HEK293 (cell line): ENCODE results near the gene ALDOA.

Source experiments
- CTCF ChIA-PET: fragments of 350-600 bp; formaldehyde crosslinking; extraction: SDS; loops from one replicate; lab custom pipeline; 2021; ENCODE audit warnings: antibody characterized with exemption; lab: Yijun Ruan, JAX
- POLR2A ChIA-PET: fragments of 300-600 bp; formaldehyde crosslinking; extraction: SDS; loops from one replicate; lab custom pipeline; 2020; ENCODE audit warnings: antibody characterized with exemption, inconsistent platforms; lab: Yijun Ruan, JAX
- H3K27ac ChIP-seq: fragments of 200-500 bp; sonication (Bioruptor generic); 2 replicates; pipeline ENCODE4 v1.5.1; 2014; ENCODE audit warnings: low read depth, low read length, control low read depth, inconsistent platforms; ENCODE audit errors: extremely low read depth
- H3K36me3 ChIP-seq, 2 experiments: fragments of 200-500 bp in 1 of 2; sonication (Bioruptor generic) in 1 of 2; 1 replicate in 1 of 2; 2 replicates in 1 of 2; pipeline ENCODE4 v1.5.1; 2014 to 2017; ENCODE audit warnings: inconsistent platforms in 2 of 2, low read length in 2 of 2; ENCODE audit not compliant: control insufficient read depth in 2 of 2, insufficient read depth in 1 of 2
- H3K4me1 ChIP-seq: fragments of 200-500 bp; sonication (Bioruptor generic); 2 replicates; pipeline ENCODE4 v1.5.1; 2014; ENCODE audit warnings: mild to moderate bottlenecking, low read length, inconsistent platforms; ENCODE audit not compliant: control insufficient read depth, insufficient read depth
- H3K4me3 ChIP-seq: 2 replicates; pipeline ENCODE4 v1.5.1; 2011; ENCODE audit warnings: low read depth, mild to moderate bottlenecking, control low read depth, low read length, moderate library complexity
- H3K9me3 ChIP-seq: fragments of 200-500 bp; sonication (Bioruptor generic); 2 replicates; pipeline ENCODE4 v1.5.1; 2014; ENCODE audit warnings: low read depth, low read length, inconsistent platforms; ENCODE audit not compliant: control insufficient read depth, insufficient read depth
- ZBTB48 ChIP-seq: fragments of 450-650 bp; formaldehyde crosslinking; IDR thresholded peaks from 2 replicates; pipeline ENCODE4 v1.5.1; 2016; ENCODE audit warnings: missing biosample characterization, missing genetic modification characterization
- ZNF10 ChIP-seq: fragments of 450-650 bp; formaldehyde crosslinking; IDR thresholded peaks from 2 replicates; pipeline ENCODE4 v1.5.1; 2017; ENCODE audit warnings: missing biosample characterization, missing genetic modification characterization
- ZNF121 ChIP-seq: fragments of 450-650 bp; formaldehyde crosslinking; IDR thresholded peaks from 2 replicates; pipeline ENCODE4 v1.5.1; 2016; ENCODE audit warnings: missing biosample characterization, missing genetic modification characterization
- ZNF157 ChIP-seq: fragments of 450-650 bp; formaldehyde crosslinking; IDR thresholded peaks from 2 replicates; pipeline ENCODE4 v1.5.1; 2016; ENCODE audit warnings: missing biosample characterization, missing genetic modification characterization
- ZNF426 ChIP-seq: fragments of 450-650 bp; formaldehyde crosslinking; IDR thresholded peaks from 2 replicates; pipeline ENCODE4 v1.5.1; 2017; ENCODE audit warnings: missing biosample characterization, missing genetic modification characterization, mild to moderate bottlenecking, inconsistent platforms, moderate library complexity
- ZNF571 ChIP-seq: fragments of 450-650 bp; formaldehyde crosslinking; IDR thresholded peaks from 2 replicates; pipeline ENCODE4 v1.5.0; 2017; ENCODE audit warnings: missing biosample characterization, missing genetic modification characterization
- ZNF747 ChIP-seq: fragments of 450-650 bp; formaldehyde crosslinking; IDR thresholded peaks from 2 replicates; pipeline ENCODE4 v1.5.1; 2016; ENCODE audit warnings: missing biosample characterization, missing genetic modification characterization
- TF ChIP-seq, protein P1 (sequence below): fragments of 450-650 bp; formaldehyde crosslinking; IDR thresholded peaks from 2 replicates; pipeline ENCODE4 v1.5.1; 2017; ENCODE audit warnings: missing biosample characterization, missing genetic modification characterization
- TF ChIP-seq, protein P2 (sequence below): fragments of 450-650 bp; formaldehyde crosslinking; IDR thresholded peaks from 2 replicates; pipeline ENCODE4 v1.5.1; 2016; ENCODE audit warnings: missing biosample characterization, missing genetic modification characterization
- TF ChIP-seq, protein P3 (sequence below): fragments of 450-650 bp; formaldehyde crosslinking; IDR thresholded peaks from 2 replicates; pipeline ENCODE4 v1.5.1; 2016; ENCODE audit warnings: missing biosample characterization, missing genetic modification characterization
- TF ChIP-seq, protein P4 (sequence below): fragments of 450-650 bp; IDR thresholded peaks from 2 replicates; pipeline ENCODE4 v1.5.1; 2018; ENCODE audit warnings: missing biosample characterization, missing genetic modification characterization
- TF ChIP-seq, protein P5 (sequence below): fragments of 450-650 bp; formaldehyde crosslinking; IDR thresholded peaks from 2 replicates; pipeline ENCODE4 v1.5.1; 2016; ENCODE audit warnings: missing biosample characterization, missing genetic modification characterization, borderline replicate concordance

Gene ALDOA

DNA sequence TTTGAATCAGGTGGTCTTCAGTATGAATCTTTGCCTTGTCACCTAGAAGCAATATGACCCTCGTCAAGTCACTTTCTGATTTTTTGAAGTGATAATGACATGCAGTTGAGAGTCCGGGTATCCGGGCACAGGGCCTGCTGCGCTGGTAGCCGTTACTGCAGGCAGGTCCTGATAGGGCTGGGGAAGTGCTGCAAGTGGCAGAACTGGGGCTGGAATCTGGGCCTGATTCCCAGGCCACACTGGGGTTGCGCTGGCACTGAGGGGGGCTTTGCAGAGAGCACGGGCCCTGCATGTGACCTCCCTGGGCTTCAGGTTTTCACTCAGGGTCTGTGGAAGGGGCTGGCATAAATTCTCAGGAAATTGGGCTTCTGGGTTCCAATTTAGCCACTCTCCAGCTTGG lies 13.2 kb downstream of the ALDOA start:
- ChIA-PET CTCF (interaction anchor here (2.7 kb wide), 1 partner anchor 13 kb away, joined by 12 read pairs; the partner anchor contains the start of gene TBX6), POLR2A (interaction anchor here (0.9 to 6.9 kb wide), 3 partner anchors 11 to 13 kb away, joined by 3 to 70 read pairs (median 4); partner anchors contain the start of genes ALDOA and TBX6)
- TF ChIP-seq ZNF571 (tag by site-specific recombination) (no peak), ZNF426 (tag by site-specific recombination) (no peak), ZNF157 (tag by site-specific recombination) (no peak), ZBTB48 (no peak)
- TF ChIP-seq, protein P1, sequence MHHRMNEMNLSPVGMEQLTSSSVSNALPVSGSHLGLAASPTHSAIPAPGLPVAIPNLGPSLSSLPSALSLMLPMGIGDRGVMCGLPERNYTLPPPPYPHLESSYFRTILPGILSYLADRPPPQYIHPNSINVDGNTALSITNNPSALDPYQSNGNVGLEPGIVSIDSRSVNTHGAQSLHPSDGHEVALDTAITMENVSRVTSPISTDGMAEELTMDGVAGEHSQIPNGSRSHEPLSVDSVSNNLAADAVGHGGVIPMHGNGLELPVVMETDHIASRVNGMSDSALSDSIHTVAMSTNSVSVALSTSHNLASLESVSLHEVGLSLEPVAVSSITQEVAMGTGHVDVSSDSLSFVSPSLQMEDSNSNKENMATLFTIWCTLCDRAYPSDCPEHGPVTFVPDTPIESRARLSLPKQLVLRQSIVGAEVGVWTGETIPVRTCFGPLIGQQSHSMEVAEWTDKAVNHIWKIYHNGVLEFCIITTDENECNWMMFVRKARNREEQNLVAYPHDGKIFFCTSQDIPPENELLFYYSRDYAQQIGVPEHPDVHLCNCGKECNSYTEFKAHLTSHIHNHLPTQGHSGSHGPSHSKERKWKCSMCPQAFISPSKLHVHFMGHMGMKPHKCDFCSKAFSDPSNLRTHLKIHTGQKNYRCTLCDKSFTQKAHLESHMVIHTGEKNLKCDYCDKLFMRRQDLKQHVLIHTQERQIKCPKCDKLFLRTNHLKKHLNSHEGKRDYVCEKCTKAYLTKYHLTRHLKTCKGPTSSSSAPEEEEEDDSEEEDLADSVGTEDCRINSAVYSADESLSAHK (tag by site-specific recombination) = no peak
- Histone ChIP-seq H3K4me1 (peaks cover 4% of the 10 kb centered on the region; the same call in 1 of the 2 replicates), H3K27ac (no peak overlapping the region), H3K9me3 (no peaks in the 10 kb centered on the region), H3K4me3 (no peak overlapping the region), H3K36me3 (peaks cover 29 to 69% of the 10 kb centered on the region in 2 experiments; a peak in 2 of 3 replicates)

DNA sequence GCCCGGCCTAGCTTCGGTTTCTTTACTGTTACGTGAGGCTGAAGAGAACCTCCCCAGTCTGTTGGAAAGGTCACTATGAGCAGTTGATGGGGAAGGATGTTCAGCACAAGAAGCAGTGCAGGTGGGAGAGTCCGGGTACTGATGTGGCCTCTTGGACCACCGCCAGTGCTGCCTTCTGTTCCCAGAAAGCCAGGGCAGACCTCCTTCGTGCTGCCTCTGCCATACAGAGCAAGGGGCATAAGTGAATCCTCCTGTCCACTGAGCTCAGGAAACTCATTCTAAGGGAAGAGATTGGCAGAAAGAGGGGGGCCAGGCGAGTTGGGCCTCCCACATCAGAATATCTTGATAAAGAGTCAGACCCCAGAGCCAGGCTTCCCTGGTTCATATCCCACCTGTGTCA lies 13.9 kb downstream of the ALDOA start:
- no peak overlapping the region for H3K27ac ChIP-seq
- TF ChIP-seq, protein P2, sequence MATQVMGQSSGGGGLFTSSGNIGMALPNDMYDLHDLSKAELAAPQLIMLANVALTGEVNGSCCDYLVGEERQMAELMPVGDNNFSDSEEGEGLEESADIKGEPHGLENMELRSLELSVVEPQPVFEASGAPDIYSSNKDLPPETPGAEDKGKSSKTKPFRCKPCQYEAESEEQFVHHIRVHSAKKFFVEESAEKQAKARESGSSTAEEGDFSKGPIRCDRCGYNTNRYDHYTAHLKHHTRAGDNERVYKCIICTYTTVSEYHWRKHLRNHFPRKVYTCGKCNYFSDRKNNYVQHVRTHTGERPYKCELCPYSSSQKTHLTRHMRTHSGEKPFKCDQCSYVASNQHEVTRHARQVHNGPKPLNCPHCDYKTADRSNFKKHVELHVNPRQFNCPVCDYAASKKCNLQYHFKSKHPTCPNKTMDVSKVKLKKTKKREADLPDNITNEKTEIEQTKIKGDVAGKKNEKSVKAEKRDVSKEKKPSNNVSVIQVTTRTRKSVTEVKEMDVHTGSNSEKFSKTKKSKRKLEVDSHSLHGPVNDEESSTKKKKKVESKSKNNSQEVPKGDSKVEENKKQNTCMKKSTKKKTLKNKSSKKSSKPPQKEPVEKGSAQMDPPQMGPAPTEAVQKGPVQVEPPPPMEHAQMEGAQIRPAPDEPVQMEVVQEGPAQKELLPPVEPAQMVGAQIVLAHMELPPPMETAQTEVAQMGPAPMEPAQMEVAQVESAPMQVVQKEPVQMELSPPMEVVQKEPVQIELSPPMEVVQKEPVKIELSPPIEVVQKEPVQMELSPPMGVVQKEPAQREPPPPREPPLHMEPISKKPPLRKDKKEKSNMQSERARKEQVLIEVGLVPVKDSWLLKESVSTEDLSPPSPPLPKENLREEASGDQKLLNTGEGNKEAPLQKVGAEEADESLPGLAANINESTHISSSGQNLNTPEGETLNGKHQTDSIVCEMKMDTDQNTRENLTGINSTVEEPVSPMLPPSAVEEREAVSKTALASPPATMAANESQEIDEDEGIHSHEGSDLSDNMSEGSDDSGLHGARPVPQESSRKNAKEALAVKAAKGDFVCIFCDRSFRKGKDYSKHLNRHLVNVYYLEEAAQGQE (tag by site-specific recombination) = no peak
- no peak for TF ChIP-seq ZNF747 (tag by site-specific recombination)
- TF ChIP-seq, protein P3, sequence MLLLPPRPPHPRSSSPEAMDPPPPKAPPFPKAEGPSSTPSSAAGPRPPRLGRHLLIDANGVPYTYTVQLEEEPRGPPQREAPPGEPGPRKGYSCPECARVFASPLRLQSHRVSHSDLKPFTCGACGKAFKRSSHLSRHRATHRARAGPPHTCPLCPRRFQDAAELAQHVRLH (tag by site-specific recombination) = no peak
- TF ChIP-seq, protein P4, sequence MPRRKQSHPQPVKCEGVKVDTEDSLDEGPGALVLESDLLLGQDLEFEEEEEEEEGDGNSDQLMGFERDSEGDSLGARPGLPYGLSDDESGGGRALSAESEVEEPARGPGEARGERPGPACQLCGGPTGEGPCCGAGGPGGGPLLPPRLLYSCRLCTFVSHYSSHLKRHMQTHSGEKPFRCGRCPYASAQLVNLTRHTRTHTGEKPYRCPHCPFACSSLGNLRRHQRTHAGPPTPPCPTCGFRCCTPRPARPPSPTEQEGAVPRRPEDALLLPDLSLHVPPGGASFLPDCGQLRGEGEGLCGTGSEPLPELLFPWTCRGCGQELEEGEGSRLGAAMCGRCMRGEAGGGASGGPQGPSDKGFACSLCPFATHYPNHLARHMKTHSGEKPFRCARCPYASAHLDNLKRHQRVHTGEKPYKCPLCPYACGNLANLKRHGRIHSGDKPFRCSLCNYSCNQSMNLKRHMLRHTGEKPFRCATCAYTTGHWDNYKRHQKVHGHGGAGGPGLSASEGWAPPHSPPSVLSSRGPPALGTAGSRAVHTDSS = no peak
- TF ChIP-seq ZNF10 (tag by site-specific recombination) = 0 out of 2 replicates have a peak, but pooled peaks have one; percentile 33
- TF ChIP-seq, protein P5, sequence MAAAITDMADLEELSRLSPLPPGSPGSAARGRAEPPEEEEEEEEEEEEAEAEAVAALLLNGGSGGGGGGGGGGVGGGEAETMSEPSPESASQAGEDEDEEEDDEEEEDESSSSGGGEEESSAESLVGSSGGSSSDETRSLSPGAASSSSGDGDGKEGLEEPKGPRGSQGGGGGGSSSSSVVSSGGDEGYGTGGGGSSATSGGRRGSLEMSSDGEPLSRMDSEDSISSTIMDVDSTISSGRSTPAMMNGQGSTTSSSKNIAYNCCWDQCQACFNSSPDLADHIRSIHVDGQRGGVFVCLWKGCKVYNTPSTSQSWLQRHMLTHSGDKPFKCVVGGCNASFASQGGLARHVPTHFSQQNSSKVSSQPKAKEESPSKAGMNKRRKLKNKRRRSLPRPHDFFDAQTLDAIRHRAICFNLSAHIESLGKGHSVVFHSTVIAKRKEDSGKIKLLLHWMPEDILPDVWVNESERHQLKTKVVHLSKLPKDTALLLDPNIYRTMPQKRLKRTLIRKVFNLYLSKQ (tag by site-specific recombination) = no peak
- TF ChIP-seq ZNF121 (tag by site-specific recombination) = no peak
- no peak overlapping the region for H3K4me3 ChIP-seq
- no peaks in the 10 kb centered on the region for H3K9me3 ChIP-seq
- peaks cover 29 to 76% of the 10 kb centered on the region in 2 experiments; a peak in 2 of 3 replicates for H3K36me3 ChIP-seq
- POLR2A ChIA-PET = interaction anchor here (0.9 to 6.9 kb wide), 3 partner anchors 10 to 14 kb away, joined by 3 to 70 read pairs (median 4); partner anchors contain the start of genes ALDOA and TBX6
- CTCF ChIA-PET = interaction anchor here (0.7 to 2.7 kb wide), 2 partner anchors 12 to 32 kb away, joined by 3 to 12 read pairs; partner anchors contain the start of gene TBX6
- peaks cover 4% of the 10 kb centered on the region; the same call in 1 of the 2 replicates for H3K4me1 ChIP-seq
